Measurements from ENCODE around the gene POLE2. TPM values are rescaled to one million over a fixed set of nuclear protein-coding genes. Genes with fewer than 3 reads are reported as not detected.

POLE2 gene
- total and polyA plus RNA-seq, 2 of the 13 experiments (the other 11 are each of a cell fraction or from before 2014, with no cell fraction given) = 16.6 to 37.0 TPM

- TF ChIP-seq THAP11 (CRISPR knock-in tag; IDR thresholded peaks at IDR 0.05) = peak; percentile 86
- TF ChIP-seq ZFP36L1 (CRISPR knock-in tag; IDR thresholded peaks at IDR 0.05) = peak; percentile 68; the same call in 1 of the 2 replicates
- TF ChIP-seq, protein P1, sequence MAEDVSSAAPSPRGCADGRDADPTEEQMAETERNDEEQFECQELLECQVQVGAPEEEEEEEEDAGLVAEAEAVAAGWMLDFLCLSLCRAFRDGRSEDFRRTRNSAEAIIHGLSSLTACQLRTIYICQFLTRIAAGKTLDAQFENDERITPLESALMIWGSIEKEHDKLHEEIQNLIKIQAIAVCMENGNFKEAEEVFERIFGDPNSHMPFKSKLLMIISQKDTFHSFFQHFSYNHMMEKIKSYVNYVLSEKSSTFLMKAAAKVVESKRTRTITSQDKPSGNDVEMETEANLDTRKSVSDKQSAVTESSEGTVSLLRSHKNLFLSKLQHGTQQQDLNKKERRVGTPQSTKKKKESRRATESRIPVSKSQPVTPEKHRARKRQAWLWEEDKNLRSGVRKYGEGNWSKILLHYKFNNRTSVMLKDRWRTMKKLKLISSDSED (CRISPR knock-in tag; IDR thresholded peaks at IDR 0.05) = no peak
- no peak for TF ChIP-seq RORA (CRISPR knock-in tag; IDR thresholded peaks at IDR 0.05)
- TF ChIP-seq ZNF264 (CRISPR knock-in tag; IDR thresholded peaks at IDR 0.05) = peak; percentile 71; the same call in 1 of the 2 replicates
- TF ChIP-seq ZSCAN20 (CRISPR knock-in tag; IDR thresholded peaks at IDR 0.05; ENCODE audit: borderline replicate concordance) = no peak
- TF ChIP-seq DRAP1 (CRISPR knock-in tag; IDR thresholded peaks at IDR 0.05) = peak; percentile 72
- 0 out of 2 replicates have a peak, but pooled peaks have one; percentile 59 for TF ChIP-seq PITX1 (CRISPR knock-in tag; IDR thresholded peaks at IDR 0.05)
- TF ChIP-seq ZFX (CRISPR knock-in tag; IDR thresholded peaks at IDR 0.05; ENCODE audit: low read depth) = peak; percentile 82
- TF ChIP-seq BRF2 (CRISPR knock-in tag; IDR thresholded peaks at IDR 0.05) = no peak
- TF ChIP-seq ARNT (IDR thresholded peaks at IDR 0.05) = no peak
- peak; percentile 53; the same call in 1 of the 2 replicates for TF ChIP-seq ETV5 (CRISPR knock-in tag; IDR thresholded peaks at IDR 0.05; ENCODE audit: borderline replicate concordance)
- TF ChIP-seq, protein P2, sequence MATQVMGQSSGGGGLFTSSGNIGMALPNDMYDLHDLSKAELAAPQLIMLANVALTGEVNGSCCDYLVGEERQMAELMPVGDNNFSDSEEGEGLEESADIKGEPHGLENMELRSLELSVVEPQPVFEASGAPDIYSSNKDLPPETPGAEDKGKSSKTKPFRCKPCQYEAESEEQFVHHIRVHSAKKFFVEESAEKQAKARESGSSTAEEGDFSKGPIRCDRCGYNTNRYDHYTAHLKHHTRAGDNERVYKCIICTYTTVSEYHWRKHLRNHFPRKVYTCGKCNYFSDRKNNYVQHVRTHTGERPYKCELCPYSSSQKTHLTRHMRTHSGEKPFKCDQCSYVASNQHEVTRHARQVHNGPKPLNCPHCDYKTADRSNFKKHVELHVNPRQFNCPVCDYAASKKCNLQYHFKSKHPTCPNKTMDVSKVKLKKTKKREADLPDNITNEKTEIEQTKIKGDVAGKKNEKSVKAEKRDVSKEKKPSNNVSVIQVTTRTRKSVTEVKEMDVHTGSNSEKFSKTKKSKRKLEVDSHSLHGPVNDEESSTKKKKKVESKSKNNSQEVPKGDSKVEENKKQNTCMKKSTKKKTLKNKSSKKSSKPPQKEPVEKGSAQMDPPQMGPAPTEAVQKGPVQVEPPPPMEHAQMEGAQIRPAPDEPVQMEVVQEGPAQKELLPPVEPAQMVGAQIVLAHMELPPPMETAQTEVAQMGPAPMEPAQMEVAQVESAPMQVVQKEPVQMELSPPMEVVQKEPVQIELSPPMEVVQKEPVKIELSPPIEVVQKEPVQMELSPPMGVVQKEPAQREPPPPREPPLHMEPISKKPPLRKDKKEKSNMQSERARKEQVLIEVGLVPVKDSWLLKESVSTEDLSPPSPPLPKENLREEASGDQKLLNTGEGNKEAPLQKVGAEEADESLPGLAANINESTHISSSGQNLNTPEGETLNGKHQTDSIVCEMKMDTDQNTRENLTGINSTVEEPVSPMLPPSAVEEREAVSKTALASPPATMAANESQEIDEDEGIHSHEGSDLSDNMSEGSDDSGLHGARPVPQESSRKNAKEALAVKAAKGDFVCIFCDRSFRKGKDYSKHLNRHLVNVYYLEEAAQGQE (IDR thresholded peaks at IDR 0.05; ENCODE audit: borderline replicate concordance in 1 of 2, low read depth in 1 of 2, low read length in 2 of 2) = 0 out of 4 replicates have a peak, but pooled peaks of 1 of the 2 experiments have one; percentile 19
- peak; percentile 40; the same call in 1 of the 2 replicates for TF ChIP-seq NCOA2 (CRISPR knock-in tag; IDR thresholded peaks at IDR 0.05)
- TF ChIP-seq ATF4 (CRISPR knock-in tag; IDR thresholded peaks at IDR 0.05) = peak in 1 of 2 experiments; percentile 59; a peak in 1 of 4 replicates
- TF ChIP-seq MBNL3 (CRISPR knock-in tag; conservative IDR thresholded peaks at IDR 0.05) = no peak
- TF ChIP-seq SNRNP70 (IDR thresholded peaks at IDR 0.05; ENCODE audit: low read depth, low read length) = no peak
- peak; percentile 83; the same call in 1 of the 2 replicates for TF ChIP-seq FOXM1 (CRISPR knock-in tag; IDR thresholded peaks at IDR 0.05)
- peak; percentile 45; the same call in 1 of the 2 replicates for TF ChIP-seq TFE3 (CRISPR knock-in tag; IDR thresholded peaks at IDR 0.05)
- no peak for TF ChIP-seq ZBTB21 (CRISPR knock-in tag; IDR thresholded peaks at IDR 0.05)
Measured at GRCh38 chr14:49598485-49599300, 89.3 kb downstream of the POLE2 start, which contains the start of gene LRR1 (continued).
